SK-N-SH (cell line): ENCODE results near the gene PLPPR5. TPM values are rescaled to one million over a fixed set of nuclear protein-coding genes. Genes with fewer than 3 reads are reported as not detected.
A peak's percentile ranks its signal among the peaks of the same experiment; 100 is the strongest.

Experiments used
- CTCF ChIA-PET: fragments of 300-600, 350-600 bp; formaldehyde crosslinking; extraction: SDS; loops from one replicate; lab custom pipeline; 2021; lab: Yijun Ruan, JAX
- POLR2A ChIA-PET: fragments of 350-600 bp; sonication (Branson Sonifier 250); formaldehyde crosslinking; extraction: SDS; loops from one replicate; lab custom pipeline; 2020; ENCODE audit warnings: antibody characterized with exemption, inconsistent platforms; lab: Yijun Ruan, JAX
- DNase-seq: peaks from one replicate; pipeline ENCODE4 v3.0.0; 2012
- H2AFZ ChIP-seq: fragments of 200-600 bp; sonication (generic); 2 replicates; pipeline ENCODE4 v1.8.1; 2016; ENCODE audit warnings: antibody characterized with exemption, mild to moderate bottlenecking, low read depth
- H3F3A ChIP-seq: fragments of 200-600 bp; sonication (generic); replicated peaks from 2 replicates; pipeline ENCODE3; 2016; ENCODE audit warnings: antibody characterized with exemption, mild to moderate bottlenecking; ENCODE audit not compliant: insufficient read depth
- H3K27ac ChIP-seq, 2 experiments: fragments of 200-500 bp in 1 of 2; fragments of 200-600 bp in 1 of 2; sonication (Bioruptor generic) in 1 of 2; sonication (generic), shearing (Covaris generic) in 1 of 2; 2 replicates each; pipeline versions ENCODE4 v1.5.1 to v1.6.1; 2014 to 2016; ENCODE audit warnings: low read depth in 2 of 2, inconsistent platforms in 1 of 2, low read length in 1 of 2, mild to moderate bottlenecking in 1 of 2, mixed read lengths in 1 of 2
- H3K27me3 ChIP-seq: fragments of 200-600 bp; sonication (generic), shearing (Covaris generic); 2 replicates; pipeline ENCODE4 v1.6.1; 2016; ENCODE audit warnings: mixed run types; ENCODE audit not compliant: insufficient read depth
- H3K36me3 ChIP-seq, 2 experiments: fragments of 200-500 bp in 1 of 2; fragments of 200-600 bp in 1 of 2; sonication (Bioruptor generic) in 1 of 2; sonication (generic) in 1 of 2; replicated peaks in 1 of 2; 2 replicates each; pipeline versions ENCODE3 to v1.5.1; 2014 to 2016; ENCODE audit warnings: low read length in 1 of 2, mild to moderate bottlenecking in 1 of 2; ENCODE audit not compliant: insufficient read depth in 2 of 2, control insufficient read depth in 1 of 2
- H3K4me1 ChIP-seq, 2 experiments: fragments of 200-500 bp in 1 of 2; fragments of 200-600 bp in 1 of 2; sonication (Bioruptor generic) in 1 of 2; sonication (generic), shearing (Covaris generic) in 1 of 2; 2 replicates each; pipeline versions ENCODE4 v1.5.1 to v1.6.1; 2014 to 2016; ENCODE audit warnings: low read depth in 1 of 2, low read length in 1 of 2, mixed run types in 1 of 2; ENCODE audit not compliant: insufficient read depth in 2 of 2, control insufficient read depth in 1 of 2
- H3K4me2 ChIP-seq: fragments of 200-600 bp; sonication (generic), shearing (Covaris generic); 2 replicates; pipeline ENCODE4 v1.6.1; 2017; ENCODE audit warnings: mixed run types
- H3K4me3 ChIP-seq, 2 experiments: fragments of 200-500 bp in 1 of 2; fragments of 200-600 bp in 1 of 2; sonication (Bioruptor generic) in 1 of 2; sonication (generic), shearing (Covaris generic) in 1 of 2; 2 replicates each; pipeline versions ENCODE4 v1.5.1 to v1.8.1; 2014 to 2016; ENCODE audit warnings: low read depth in 2 of 2, inconsistent platforms in 1 of 2, low read length in 1 of 2, mild to moderate bottlenecking in 1 of 2, mixed read lengths in 1 of 2, moderate library complexity in 1 of 2
- H3K79me2 ChIP-seq: fragments of 200-600 bp; sonication (generic); 2 replicates; pipeline ENCODE4 v1.8.1; 2017; ENCODE audit warnings: mild to moderate bottlenecking; ENCODE audit not compliant: insufficient read depth
- H3K9ac ChIP-seq: fragments of 200-600 bp; sonication (generic); 2 replicates; pipeline ENCODE4 v1.6.1; 2017; ENCODE audit warnings: mixed run types
- H3K9me2 ChIP-seq: fragments of 200-600 bp; sonication (generic); 2 replicates; pipeline ENCODE4 v1.6.1; 2017; ENCODE audit warnings: mixed run types
- H3K9me3 ChIP-seq: fragments of 200-600 bp; sonication (generic); 2 replicates; pipeline ENCODE4 v1.6.1; 2017; ENCODE audit warnings: mixed run types, mild to moderate bottlenecking, moderate library complexity
- H4K20me1 ChIP-seq: fragments of 200-600 bp; sonication (generic); 2 replicates; pipeline ENCODE4 v1.6.1; 2017; ENCODE audit warnings: mild to moderate bottlenecking, mixed run types; ENCODE audit not compliant: insufficient read depth
- CHD2 ChIP-seq: fragments of 150-350 bp; IDR thresholded peaks from 2 replicates; pipeline ENCODE4 v1.6.1; 2018; ENCODE audit warnings: low read length; ENCODE audit not compliant: partially characterized antibody
- EP300 ChIP-seq, 2 experiments: IDR thresholded peaks; 2 replicates each; pipeline versions ENCODE4 v1.4.0 to v1.6.1; 2012; ENCODE audit warnings: borderline replicate concordance in 1 of 2, low read depth in 1 of 2, low read length in 1 of 2
- FOSL2 ChIP-seq: IDR thresholded peaks from 2 replicates; pipeline ENCODE4 v1.4.0; 2012; ENCODE audit warnings: low read depth, mild to moderate bottlenecking, moderate library complexity, borderline replicate concordance
- FOXM1 ChIP-seq: IDR thresholded peaks from 2 replicates; pipeline ENCODE4 v1.4.0; 2012; ENCODE audit warnings: low read depth, mild to moderate bottlenecking
- GABPA ChIP-seq: IDR thresholded peaks from 2 replicates; pipeline ENCODE4 v1.4.0; 2012; ENCODE audit warnings: low read depth, mild to moderate bottlenecking
- JUND ChIP-seq: IDR thresholded peaks from 2 replicates; pipeline ENCODE4 v1.4.0; 2012
- MEF2A ChIP-seq: IDR thresholded peaks from 2 replicates; pipeline ENCODE4 v1.4.0; 2012; ENCODE audit warnings: low read depth, borderline replicate concordance
- MXI1 ChIP-seq: IDR thresholded peaks from 2 replicates; pipeline ENCODE4 v1.6.1; 2012; ENCODE audit warnings: mild to moderate bottlenecking, low read depth, low read length, improper control_type of control experiment
- NFIC ChIP-seq: IDR thresholded peaks from 2 replicates; pipeline ENCODE4 v1.4.0; 2012; ENCODE audit warnings: borderline replicate concordance
- NRF1 ChIP-seq: IDR thresholded peaks from 2 replicates; pipeline ENCODE4 v1.6.1; 2012; ENCODE audit warnings: low read depth, mild to moderate bottlenecking, low read length
- RAD21 ChIP-seq: IDR thresholded peaks from 2 replicates; pipeline ENCODE4 v1.6.1; 2012; ENCODE audit warnings: mild to moderate bottlenecking, low read length
- RCOR1 ChIP-seq: fragments of 150-350 bp; IDR thresholded peaks from 2 replicates; pipeline ENCODE4 v1.6.1; 2017; ENCODE audit warnings: antibody characterized with exemption, low read length
- RXRA ChIP-seq: IDR thresholded peaks from 2 replicates; pipeline ENCODE4 v1.4.0; 2012; ENCODE audit warnings: low read depth, mild to moderate bottlenecking, borderline replicate concordance
- SIN3A ChIP-seq: IDR thresholded peaks from 2 replicates; pipeline ENCODE4 v1.6.1; 2012; ENCODE audit warnings: low read depth, mild to moderate bottlenecking, low read length, moderate library complexity, borderline replicate concordance
- TAF1 ChIP-seq: IDR thresholded peaks from 2 replicates; pipeline ENCODE4 v1.6.1; 2012; ENCODE audit warnings: low read depth, mild to moderate bottlenecking, low read length, moderate library complexity, borderline replicate concordance
- TCF12 ChIP-seq: IDR thresholded peaks from 2 replicates; pipeline ENCODE4 v1.4.0; 2012
- TEAD4 ChIP-seq: IDR thresholded peaks from 2 replicates; pipeline ENCODE4 v1.4.0; 2012; ENCODE audit warnings: mild to moderate bottlenecking, borderline replicate concordance; ENCODE audit not compliant: insufficient read depth
- YY1 ChIP-seq: IDR thresholded peaks from 2 replicates; pipeline ENCODE4 v1.4.0; 2012; ENCODE audit warnings: low read depth, mild to moderate bottlenecking
- WGBS: methylation state at CpG from one replicate; pipeline ENCODE4 v1.1.6; 2017; ENCODE audit warnings: low lambda C conversion rate; 5-methylcytosine and 5-hydroxymethylcytosine counted together
- polyA plus RNA-seq, 3 experiments: library from polyadenylated mRNA; depleted of rRNA; stranded (reverse); fragments of >200 nt; gene quantifications; 2 replicates each; pipeline ENCODE4 v1.2.3, GENCODE V29; 2012
- TF ChIP-seq, protein P1 (sequence below): fragments of 150-350 bp; IDR thresholded peaks from 2 replicates; pipeline ENCODE4 v1.6.1; 2017; ENCODE audit warnings: antibody characterized with exemption, low read length, low read depth, borderline replicate concordance
- TF ChIP-seq, protein P2 (sequence below): IDR thresholded peaks from 2 replicates; pipeline ENCODE4 v1.4.0; 2012; ENCODE audit warnings: low read depth, borderline replicate concordance
- TF ChIP-seq, protein P3 (sequence below): fragments of 150-350 bp; IDR thresholded peaks from 2 replicates; pipeline ENCODE4 v1.6.1; 2016; ENCODE audit warnings: mild to moderate bottlenecking, low read depth, low read length
- TF ChIP-seq, protein P4 (sequence below): fragments of 200-600 bp; sonication (generic); IDR thresholded peaks from 2 replicates; pipeline ENCODE4 v1.6.1; 2017; ENCODE audit warnings: antibody characterized with exemption, mild to moderate bottlenecking, moderate library complexity
- TF ChIP-seq, protein P5 (sequence below): IDR thresholded peaks from 2 replicates; pipeline ENCODE4 v1.4.0; 2012; ENCODE audit warnings: low read depth
- TF ChIP-seq, protein P6 (sequence below): IDR thresholded peaks from 2 replicates; pipeline ENCODE4; 2012

PLPPR5 gene
- polyA plus RNA-seq, 1 of the 3 experiments (the other 2 are of a cell fraction): 0.23 TPM

DNA sequence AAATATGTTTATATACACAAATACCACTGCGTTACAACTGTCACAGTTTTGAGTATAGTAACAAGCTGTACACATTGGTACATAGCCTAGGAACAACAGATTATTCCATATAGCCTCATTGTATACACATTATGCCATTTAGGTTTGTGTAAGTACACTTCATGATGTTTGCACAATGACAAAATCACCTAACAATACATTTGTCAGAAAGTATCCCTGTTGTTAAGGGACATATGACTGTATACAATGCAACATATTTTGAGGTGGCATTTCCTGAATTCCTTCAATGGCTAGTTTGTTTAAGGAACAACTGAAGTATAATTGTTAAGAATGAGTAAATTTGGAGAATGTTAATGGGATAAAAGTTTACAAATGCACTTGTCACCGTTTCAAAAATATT lies 19.0 kb downstream of the PLPPR5 start (continued):
- TF ChIP-seq GABPA (no peak), RCOR1 (no peak), TEAD4 (no peak)
- TF ChIP-seq, protein P1, sequence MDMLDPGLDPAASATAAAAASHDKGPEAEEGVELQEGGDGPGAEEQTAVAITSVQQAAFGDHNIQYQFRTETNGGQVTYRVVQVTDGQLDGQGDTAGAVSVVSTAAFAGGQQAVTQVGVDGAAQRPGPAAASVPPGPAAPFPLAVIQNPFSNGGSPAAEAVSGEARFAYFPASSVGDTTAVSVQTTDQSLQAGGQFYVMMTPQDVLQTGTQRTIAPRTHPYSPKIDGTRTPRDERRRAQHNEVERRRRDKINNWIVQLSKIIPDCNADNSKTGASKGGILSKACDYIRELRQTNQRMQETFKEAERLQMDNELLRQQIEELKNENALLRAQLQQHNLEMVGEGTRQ: no peak
- TF ChIP-seq, protein P2, sequence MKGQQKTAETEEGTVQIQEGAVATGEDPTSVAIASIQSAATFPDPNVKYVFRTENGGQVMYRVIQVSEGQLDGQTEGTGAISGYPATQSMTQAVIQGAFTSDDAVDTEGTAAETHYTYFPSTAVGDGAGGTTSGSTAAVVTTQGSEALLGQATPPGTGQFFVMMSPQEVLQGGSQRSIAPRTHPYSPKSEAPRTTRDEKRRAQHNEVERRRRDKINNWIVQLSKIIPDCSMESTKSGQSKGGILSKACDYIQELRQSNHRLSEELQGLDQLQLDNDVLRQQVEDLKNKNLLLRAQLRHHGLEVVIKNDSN: no peak
- TF ChIP-seq, all 33 proteins: peak for 0

DNA sequence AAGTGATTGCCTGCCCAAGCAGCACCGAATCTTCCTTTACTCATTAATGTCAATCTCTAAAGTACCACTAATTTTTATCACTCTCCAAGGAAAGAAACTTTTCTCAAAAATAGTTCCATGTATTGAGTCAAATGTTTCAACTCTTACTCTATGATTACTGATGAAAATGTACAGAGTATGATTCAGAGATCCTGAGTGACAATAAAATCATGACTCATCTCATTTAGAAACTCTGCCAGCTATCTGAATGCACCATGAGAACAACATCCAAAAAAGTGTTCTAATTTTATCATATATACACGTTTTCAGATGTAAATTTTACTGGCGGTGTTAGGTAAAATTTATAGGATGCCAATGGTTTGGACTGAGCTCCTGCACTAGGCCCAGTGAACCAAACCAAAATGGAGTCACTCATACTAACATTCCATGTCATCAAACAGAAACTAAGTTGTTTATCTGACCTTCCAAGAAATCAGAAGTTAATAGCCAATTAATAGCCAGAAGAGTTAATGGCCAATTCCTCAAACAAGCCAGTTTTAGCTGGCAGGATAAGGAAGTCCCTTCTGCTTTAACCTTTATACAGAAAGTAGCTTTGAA lies 22.6 kb downstream of the PLPPR5 start:
- H3K4me3 ChIP-seq: no peak overlapping the region
- TF ChIP-seq TAF1 (no peak), JUND (peak; percentile 59), TCF12 (peak; percentile 48), CHD2 (no peak), GABPA (no peak), FOXM1 (no peak), EP300 (IDR thresholded peaks at IDR 0.05; ENCODE audit: borderline replicate concordance in 1 of 2, low read depth in 1 of 2, low read length in 1 of 2) (no peak), MEF2A (no peak), RAD21 (no peak), RXRA (no peak), SIN3A (no peak), NFIC (peak; percentile 48; the same call in 1 of the 2 replicates), YY1 (no peak), FOSL2 (peak; percentile 79), MXI1 (no peak), RCOR1 (no peak), NRF1 (no peak), TEAD4 (no peak)
- TF ChIP-seq, protein P3, sequence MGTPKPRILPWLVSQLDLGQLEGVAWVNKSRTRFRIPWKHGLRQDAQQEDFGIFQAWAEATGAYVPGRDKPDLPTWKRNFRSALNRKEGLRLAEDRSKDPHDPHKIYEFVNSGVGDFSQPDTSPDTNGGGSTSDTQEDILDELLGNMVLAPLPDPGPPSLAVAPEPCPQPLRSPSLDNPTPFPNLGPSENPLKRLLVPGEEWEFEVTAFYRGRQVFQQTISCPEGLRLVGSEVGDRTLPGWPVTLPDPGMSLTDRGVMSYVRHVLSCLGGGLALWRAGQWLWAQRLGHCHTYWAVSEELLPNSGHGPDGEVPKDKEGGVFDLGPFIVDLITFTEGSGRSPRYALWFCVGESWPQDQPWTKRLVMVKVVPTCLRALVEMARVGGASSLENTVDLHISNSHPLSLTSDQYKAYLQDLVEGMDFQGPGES: no peak
- TF ChIP-seq, protein P1: no peak
- TF ChIP-seq, protein P4, sequence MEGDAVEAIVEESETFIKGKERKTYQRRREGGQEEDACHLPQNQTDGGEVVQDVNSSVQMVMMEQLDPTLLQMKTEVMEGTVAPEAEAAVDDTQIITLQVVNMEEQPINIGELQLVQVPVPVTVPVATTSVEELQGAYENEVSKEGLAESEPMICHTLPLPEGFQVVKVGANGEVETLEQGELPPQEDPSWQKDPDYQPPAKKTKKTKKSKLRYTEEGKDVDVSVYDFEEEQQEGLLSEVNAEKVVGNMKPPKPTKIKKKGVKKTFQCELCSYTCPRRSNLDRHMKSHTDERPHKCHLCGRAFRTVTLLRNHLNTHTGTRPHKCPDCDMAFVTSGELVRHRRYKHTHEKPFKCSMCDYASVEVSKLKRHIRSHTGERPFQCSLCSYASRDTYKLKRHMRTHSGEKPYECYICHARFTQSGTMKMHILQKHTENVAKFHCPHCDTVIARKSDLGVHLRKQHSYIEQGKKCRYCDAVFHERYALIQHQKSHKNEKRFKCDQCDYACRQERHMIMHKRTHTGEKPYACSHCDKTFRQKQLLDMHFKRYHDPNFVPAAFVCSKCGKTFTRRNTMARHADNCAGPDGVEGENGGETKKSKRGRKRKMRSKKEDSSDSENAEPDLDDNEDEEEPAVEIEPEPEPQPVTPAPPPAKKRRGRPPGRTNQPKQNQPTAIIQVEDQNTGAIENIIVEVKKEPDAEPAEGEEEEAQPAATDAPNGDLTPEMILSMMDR: no peak
- TF ChIP-seq, protein P5, sequence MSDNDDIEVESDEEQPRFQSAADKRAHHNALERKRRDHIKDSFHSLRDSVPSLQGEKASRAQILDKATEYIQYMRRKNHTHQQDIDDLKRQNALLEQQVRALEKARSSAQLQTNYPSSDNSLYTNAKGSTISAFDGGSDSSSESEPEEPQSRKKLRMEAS: no peak
- TF ChIP-seq, protein P6, sequence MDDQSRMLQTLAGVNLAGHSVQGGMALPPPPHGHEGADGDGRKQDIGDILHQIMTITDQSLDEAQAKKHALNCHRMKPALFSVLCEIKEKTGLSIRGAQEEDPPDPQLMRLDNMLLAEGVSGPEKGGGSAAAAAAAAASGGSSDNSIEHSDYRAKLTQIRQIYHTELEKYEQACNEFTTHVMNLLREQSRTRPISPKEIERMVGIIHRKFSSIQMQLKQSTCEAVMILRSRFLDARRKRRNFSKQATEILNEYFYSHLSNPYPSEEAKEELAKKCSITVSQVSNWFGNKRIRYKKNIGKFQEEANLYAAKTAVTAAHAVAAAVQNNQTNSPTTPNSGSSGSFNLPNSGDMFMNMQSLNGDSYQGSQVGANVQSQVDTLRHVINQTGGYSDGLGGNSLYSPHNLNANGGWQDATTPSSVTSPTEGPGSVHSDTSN: peak; percentile 48; the same call in 1 of the 2 replicates

More for the DNA sequence above, 22.6 kb downstream of the PLPPR5 start:
- 36% methylated on average over 3 of the region's 3 CpGs for WGBS
- Histone ChIP-seq H3K9ac (no peak overlapping the region), H2AFZ (no peak overlapping the region), H3F3A (no peaks in the 10 kb centered on the region), H4K20me1 (no peaks in the 10 kb centered on the region), H3K27me3 (no peaks in the 10 kb centered on the region), H3K4me2 (no peak overlapping the region), H3K9me2 (no peaks in the 10 kb centered on the region), H3K36me3 (no peaks in the 10 kb centered on the region), H3K4me1 (peaks cover 0 to 7% of the 10 kb centered on the region in 2 experiments; a peak in 2 of 4 replicates), H3K9me3 (no peaks in the 10 kb centered on the region), H3K79me2 (no peaks in the 10 kb centered on the region), H3K27ac (peak overlapping the region in 1 of 2 experiments; percentile 37; a peak in 1 of 4 replicates)
- CTCF ChIA-PET: no interaction called here
- no peak for DNase-seq
- POLR2A ChIA-PET: no interaction called here
